ENCODE results near the gene QKI.
A peak's percentile ranks its signal among the peaks of the same experiment; 100 is the strongest.

The QKI gene

GRCh38 chr6:163603395-163603794, 188.9 kb downstream of the QKI start:
- H3K4me1 ChIP-seq (ENCODE audit: control insufficient read depth in 2 of 2, insufficient read depth in 1 of 2, low read depth in 1 of 2, low read length in 2 of 2) = peaks cover 0 to 5% of the 10 kb centered on the region in 2 donors

DNA sequence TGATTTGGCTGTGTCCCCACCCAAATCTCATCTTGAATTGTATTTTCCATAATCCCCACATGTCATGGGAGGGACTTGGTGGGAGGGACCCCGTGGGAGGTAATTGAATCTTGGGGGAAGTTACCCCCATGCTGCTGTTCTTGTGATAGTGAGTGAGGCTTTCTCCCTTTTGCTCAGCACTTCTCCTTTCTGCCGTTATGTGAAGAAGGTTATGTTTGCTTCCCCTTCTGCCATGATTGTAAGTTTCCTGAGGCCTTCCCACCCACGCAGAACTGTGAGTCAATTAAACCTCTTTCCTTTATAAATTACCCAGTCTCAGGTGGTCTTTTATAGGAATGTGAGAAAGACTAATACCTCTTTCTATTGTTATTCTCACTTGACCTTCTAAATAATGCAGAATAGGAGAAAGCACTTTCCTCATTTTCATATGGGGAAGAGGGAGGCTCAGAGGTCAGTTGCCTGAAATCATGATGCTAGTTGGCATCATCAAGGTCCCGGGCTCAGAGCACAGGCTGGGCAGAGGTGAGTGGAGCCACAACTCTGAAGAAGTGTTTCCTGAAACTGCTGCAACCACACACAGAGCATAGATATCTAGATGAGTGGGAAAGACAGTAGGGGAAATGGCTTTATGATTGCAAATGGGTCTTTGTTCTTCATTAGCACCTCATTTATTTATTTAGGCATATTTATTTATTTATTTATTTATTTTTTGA, 191.0 kb downstream of the QKI start:
- H3K4me3 ChIP-seq (ENCODE audit: low read length in 2 of 2) = no peak overlapping the region
- peaks cover 0 to 14% of the 10 kb centered on the region in 2 donors for H3K9me3 ChIP-seq (replicated peaks in 1 of 2; ENCODE audit: control insufficient read depth in 2 of 2, insufficient read depth in 1 of 2, low read depth in 1 of 2, low read length in 2 of 2)
- H2BK120ac ChIP-seq (ENCODE audit: low read depth, low read length) = no peak overlapping the region
- DNase-seq (ENCODE audit: low spot score) = no peak
- H3K9ac ChIP-seq (ENCODE audit: low read depth, low read length, poor library complexity) = no peak overlapping the region
- no peaks in the 10 kb centered on the region for H3K27me3 ChIP-seq (ENCODE audit: control insufficient read depth in 3 of 3, insufficient read depth in 3 of 3, low read depth in 1 of 3, low read length in 3 of 3)
- no peak overlapping the region for H2BK5ac ChIP-seq (ENCODE audit: low read length)
- no peak overlapping the region for H4K8ac ChIP-seq (ENCODE audit: low read depth, low read length)
- H2BK15ac ChIP-seq (ENCODE audit: low read length) = no peak overlapping the region
- no peak overlapping the region for H3K4ac ChIP-seq (ENCODE audit: low read length)
- no peak overlapping the region for H3K23ac ChIP-seq (ENCODE audit: low read depth, low read length, poor library complexity)
- no peak overlapping the region for H3K14ac ChIP-seq (ENCODE audit: low read length)
- no CpG with 5 or more reads among the region's 4 CpGs for WGBS, 2 donors (ENCODE audit: extremely low coverage in 2 of 2, insufficient read length in 2 of 2, insufficient replicate concordance in 1 of 2)
- no peaks in the 10 kb centered on the region for H3K79me1 ChIP-seq (ENCODE audit: low read depth, low read length)
- H2AK5ac ChIP-seq (ENCODE audit: low read depth, low read length) = no peak overlapping the region
- H3K27ac ChIP-seq (replicated peaks; ENCODE audit: low read length) = no peak overlapping the region
- H3K4me2 ChIP-seq (ENCODE audit: insufficient read depth, low read length, poor library complexity, severe bottlenecking) = no peak overlapping the region
- no peaks in the 10 kb centered on the region for H3K36me3 ChIP-seq (replicated peaks in 1 of 2; ENCODE audit: control insufficient read depth in 2 of 2, insufficient read depth in 2 of 2, low read length in 2 of 2)
- no peak overlapping the region for H2BK12ac ChIP-seq (ENCODE audit: low read length)
- H4K91ac ChIP-seq (ENCODE audit: low read depth, low read length, poor library complexity) = no peak overlapping the region
- no peak overlapping the region for H2AFZ ChIP-seq (ENCODE audit: low read length)
- H3K18ac ChIP-seq (ENCODE audit: low read length) = no peak overlapping the region
- H3K4me1 ChIP-seq (ENCODE audit: control insufficient read depth in 2 of 2, insufficient read depth in 1 of 2, low read depth in 1 of 2, low read length in 2 of 2) = peaks cover 0 to 5% of the 10 kb centered on the region in 2 donors

More at GRCh38 chr6:163603395-163603794, 188.9 kb downstream of the QKI start:
- H3K79me1 ChIP-seq (ENCODE audit: low read depth, low read length) = no peaks in the 10 kb centered on the region
- peaks cover 0 to 12% of the 10 kb centered on the region in 2 donors for H3K9me3 ChIP-seq (replicated peaks in 1 of 2; ENCODE audit: control insufficient read depth in 2 of 2, insufficient read depth in 1 of 2, low read depth in 1 of 2, low read length in 2 of 2)
- no peak overlapping the region for H3K18ac ChIP-seq (ENCODE audit: low read length)
- H3K4me2 ChIP-seq (ENCODE audit: insufficient read depth, low read length, poor library complexity, severe bottlenecking) = no peak overlapping the region
- no peak overlapping the region for H3K23ac ChIP-seq (ENCODE audit: low read depth, low read length, poor library complexity)
- peak overlapping the region; percentile 36 for H3K27ac ChIP-seq (replicated peaks; ENCODE audit: low read length)
- no peak overlapping the region for H3K9ac ChIP-seq (ENCODE audit: low read depth, low read length, poor library complexity)
- H2BK15ac ChIP-seq (ENCODE audit: low read length) = no peak overlapping the region
- H2BK120ac ChIP-seq (ENCODE audit: low read depth, low read length) = no peak overlapping the region
- DNase-seq (ENCODE audit: low spot score) = no peak
- no peak overlapping the region for H3K4ac ChIP-seq (ENCODE audit: low read length)
- no CpG with 5 or more reads among the region's 2 CpGs for WGBS, 2 donors (ENCODE audit: extremely low coverage in 2 of 2, insufficient read length in 2 of 2, insufficient replicate concordance in 1 of 2)
- no peaks in the 10 kb centered on the region for H3K27me3 ChIP-seq (ENCODE audit: control insufficient read depth in 3 of 3, insufficient read depth in 3 of 3, low read depth in 1 of 3, low read length in 3 of 3)
- no peak overlapping the region for H4K8ac ChIP-seq (ENCODE audit: low read depth, low read length)
- H4K91ac ChIP-seq (ENCODE audit: low read depth, low read length, poor library complexity) = no peak overlapping the region
- no peak overlapping the region for H2AK5ac ChIP-seq (ENCODE audit: low read depth, low read length)
- no peak overlapping the region for H2BK12ac ChIP-seq (ENCODE audit: low read length)
- no peak overlapping the region for H3K4me3 ChIP-seq (ENCODE audit: low read length in 2 of 2)
- H2AFZ ChIP-seq (ENCODE audit: low read length) = peak overlapping the region; percentile 11
- no peaks in the 10 kb centered on the region for H3K36me3 ChIP-seq (replicated peaks in 1 of 2; ENCODE audit: control insufficient read depth in 2 of 2, insufficient read depth in 2 of 2, low read length in 2 of 2)
- no peak overlapping the region for H3K14ac ChIP-seq (ENCODE audit: low read length)
- no peak overlapping the region for H2BK5ac ChIP-seq (ENCODE audit: low read length)

- Histone ChIP-seq H3K79me1 (ENCODE audit: low read depth, low read length) (no peaks in the 10 kb centered on the region), H3K18ac (ENCODE audit: low read length) (peak overlapping the region; percentile 38), H2BK120ac (ENCODE audit: low read depth, low read length) (no peak overlapping the region), H2AFZ (ENCODE audit: low read length) (no peak overlapping the region), H3K36me3 (replicated peaks in 1 of 2; ENCODE audit: control insufficient read depth in 2 of 2, insufficient read depth in 2 of 2, low read length in 2 of 2) (no peaks in the 10 kb centered on the region), H4K91ac (ENCODE audit: low read depth, low read length, poor library complexity) (no peak overlapping the region), H3K4me3 (ENCODE audit: low read length in 2 of 2) (no peak overlapping the region), H3K27ac (replicated peaks; ENCODE audit: low read length) (no peak overlapping the region), H2AK5ac (ENCODE audit: low read depth, low read length) (peak overlapping the region; percentile 35), H3K27me3 (ENCODE audit: control insufficient read depth in 3 of 3, insufficient read depth in 3 of 3, low read depth in 1 of 3, low read length in 3 of 3) (no peaks in the 10 kb centered on the region), H3K23ac (ENCODE audit: low read depth, low read length, poor library complexity) (no peak overlapping the region), H3K14ac (ENCODE audit: low read length) (no peak overlapping the region), H3K4ac (ENCODE audit: low read length) (no peak overlapping the region), H2BK5ac (ENCODE audit: low read length) (no peak overlapping the region), H3K9me3 (replicated peaks in 1 of 2; ENCODE audit: control insufficient read depth in 2 of 2, insufficient read depth in 1 of 2, low read depth in 1 of 2, low read length in 2 of 2) (peaks cover 0 to 14% of the 10 kb centered on the region in 2 donors), H3K4me1 (ENCODE audit: control insufficient read depth in 2 of 2, insufficient read depth in 1 of 2, low read depth in 1 of 2, low read length in 2 of 2) (peaks cover 0 to 4% of the 10 kb centered on the region in 2 donors), H3K9ac (ENCODE audit: low read depth, low read length, poor library complexity) (no peak overlapping the region), H4K8ac (ENCODE audit: low read depth, low read length) (no peak overlapping the region), H2BK12ac (ENCODE audit: low read length) (no peak overlapping the region), H3K4me2 (ENCODE audit: insufficient read depth, low read length, poor library complexity, severe bottlenecking) (no peak overlapping the region), H2BK15ac (ENCODE audit: low read length) (no peak overlapping the region)
- WGBS, 2 donors (ENCODE audit: extremely low coverage in 2 of 2, insufficient read length in 2 of 2, insufficient replicate concordance in 1 of 2) = no CpG with 5 or more reads among the region's 10 CpGs
- DNase-seq (ENCODE audit: low spot score) = no peak
These were observed 193.3 kb downstream of the QKI start for GRCh38 chr6:163607792-163608191.

DNA sequence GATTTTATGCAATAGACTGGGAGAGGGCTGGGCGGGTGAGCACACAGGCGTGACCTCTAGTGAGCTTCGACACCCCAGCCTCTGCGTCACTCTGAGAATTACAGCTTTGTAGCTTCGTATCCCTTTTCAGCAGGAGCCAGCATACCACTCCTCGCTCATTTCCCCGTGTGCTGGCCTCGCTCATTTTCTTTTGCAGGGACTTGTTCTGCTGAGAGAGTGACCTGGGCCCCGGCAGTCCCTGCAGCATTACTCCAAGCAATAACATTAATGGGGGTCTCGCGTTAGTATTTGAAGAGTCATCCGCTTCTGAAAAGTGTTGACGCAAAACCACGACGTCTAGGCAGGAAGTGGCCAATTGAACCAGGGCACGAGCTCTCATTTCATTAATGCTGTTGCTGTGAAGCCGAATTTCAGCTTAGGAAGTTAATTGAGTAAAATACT, 193.7 kb downstream of the QKI start:
- Histone ChIP-seq H3K18ac (ENCODE audit: low read length) (peak overlapping the region; percentile 38), H2BK5ac (ENCODE audit: low read length) (no peak overlapping the region), H2BK120ac (ENCODE audit: low read depth, low read length) (no peak overlapping the region), H3K4ac (ENCODE audit: low read length) (no peak overlapping the region), H2AFZ (ENCODE audit: low read length) (peak overlapping the region; percentile 5), H3K79me1 (ENCODE audit: low read depth, low read length) (no peaks in the 10 kb centered on the region), H3K4me3 (ENCODE audit: low read length in 2 of 2) (no peak overlapping the region), H3K36me3 (replicated peaks in 1 of 2; ENCODE audit: control insufficient read depth in 2 of 2, insufficient read depth in 2 of 2, low read length in 2 of 2) (no peaks in the 10 kb centered on the region), H2AK5ac (ENCODE audit: low read depth, low read length) (peak overlapping the region; percentile 35), H4K91ac (ENCODE audit: low read depth, low read length, poor library complexity) (no peak overlapping the region), H3K9me3 (replicated peaks in 1 of 2; ENCODE audit: control insufficient read depth in 2 of 2, insufficient read depth in 1 of 2, low read depth in 1 of 2, low read length in 2 of 2) (peaks cover 0 to 14% of the 10 kb centered on the region in 2 donors), H3K23ac (ENCODE audit: low read depth, low read length, poor library complexity) (no peak overlapping the region), H2BK15ac (ENCODE audit: low read length) (no peak overlapping the region), H3K27ac (replicated peaks; ENCODE audit: low read length) (no peak overlapping the region), H3K4me1 (ENCODE audit: control insufficient read depth in 2 of 2, insufficient read depth in 1 of 2, low read depth in 1 of 2, low read length in 2 of 2) (peaks cover 0 to 2% of the 10 kb centered on the region in 2 donors), H2BK12ac (ENCODE audit: low read length) (no peak overlapping the region), H3K4me2 (ENCODE audit: insufficient read depth, low read length, poor library complexity, severe bottlenecking) (no peak overlapping the region), H3K14ac (ENCODE audit: low read length) (no peak overlapping the region), H3K27me3 (ENCODE audit: control insufficient read depth in 3 of 3, insufficient read depth in 3 of 3, low read depth in 1 of 3, low read length in 3 of 3) (no peaks in the 10 kb centered on the region), H3K9ac (ENCODE audit: low read depth, low read length, poor library complexity) (no peak overlapping the region), H4K8ac (ENCODE audit: low read depth, low read length) (no peak overlapping the region)
- DNase-seq (ENCODE audit: low spot score) = no peak
- WGBS, 2 donors (ENCODE audit: extremely low coverage in 2 of 2, insufficient read length in 2 of 2, insufficient replicate concordance in 1 of 2) = no CpG with 5 or more reads among the region's 17 CpGs

Data from neuronal stem cell (in vitro differentiated cells).